Testis (tissue), 3 donors: Measurements from ENCODE around the gene GANC. TPM values are rescaled to one million over a fixed set of nuclear protein-coding genes. Genes with fewer than 3 reads are reported as not detected.

ENCODE experiments used
- DNase-seq: peaks from one replicate; pipeline ENCODE4 v3.0.0-alpha.2; 2019
- H3K27ac ChIP-seq, 2 donors: fragments of 200-600 bp; sonication (generic); one replicate each; pipeline ENCODE4 v1.5.1; 2019
- H3K27me3 ChIP-seq: fragments of 200-600 bp; sonication (generic); one replicate; pipeline ENCODE4 v1.5.1; 2019
- H3K36me3 ChIP-seq: fragments of 200-600 bp; sonication (generic); one replicate; pipeline ENCODE4 v1.5.1; 2017; ENCODE audit warnings: low read depth; ENCODE audit errors: missing control alignments
- H3K4me1 ChIP-seq: fragments of 200-600 bp; sonication (generic); one replicate; pipeline ENCODE4 v1.5.1; 2019
- H3K4me3 ChIP-seq, 2 donors: fragments of 200-600 bp; sonication (generic); one replicate each; pipeline ENCODE4 v1.5.1; 2017 to 2019
- H3K9me3 ChIP-seq: fragments of 200-600 bp; sonication (generic); one replicate; pipeline ENCODE4 v1.5.1; 2017
- CTCF ChIP-seq, 3 experiments: fragments of 450-650 bp in 2 of 3; fragments of 200-600 bp in 1 of 3; sonication (generic) in 1 of 3; IDR thresholded peaks; one replicate each; pipeline ENCODE4 v1.5.1; 2016 to 2019; ENCODE audit warnings: antibody characterized with exemption in 3 of 3, mild to moderate bottlenecking in 2 of 3, moderate library complexity in 1 of 3
- POLR2A ChIP-seq: fragments of 450-650 bp; IDR thresholded peaks from one replicate; pipeline ENCODE4 v1.6.1; 2017; ENCODE audit warnings: antibody characterized with exemption, mild to moderate bottlenecking, moderate library complexity
- WGBS, 2 donors: methylation state at CpG; one replicate each; pipeline ENCODE4 v1.1.5; 2018; 5-methylcytosine and 5-hydroxymethylcytosine counted together
- intact Hi-C: fragments of 100-400 bp; cut with DNase I; formaldehyde crosslinking; loops from one replicate; pipeline ENCODE4 v1.15.1; 2023; ENCODE audit warnings: low total_unique reads
- polyA plus RNA-seq: library from polyadenylated mRNA; stranded (reverse); fragments of 350-450 nt; fragmentation: Illumina TruSeq; extraction: RNeasy Lipid Tissue Mini Kit (QIAGEN cat#74804); gene quantifications from one replicate; pipeline ENCODE4 v1.2.3, GENCODE V29; 2014; ENCODE audit warnings: low read depth, low replicate concordance; ENCODE audit not compliant: insufficient read depth
- total RNA-seq, 2 donors: library from RNA; depleted of rRNA; stranded (reverse); fragments of >200 nt; gene quantifications; one replicate each; pipeline ENCODE4 v1.2.3, GENCODE V29; 2016

Gene GANC
- total and polyA plus RNA-seq, 3 donors from 2014 or later, result 37.6 to 63.4 (median 54.8) TPM

DNA sequence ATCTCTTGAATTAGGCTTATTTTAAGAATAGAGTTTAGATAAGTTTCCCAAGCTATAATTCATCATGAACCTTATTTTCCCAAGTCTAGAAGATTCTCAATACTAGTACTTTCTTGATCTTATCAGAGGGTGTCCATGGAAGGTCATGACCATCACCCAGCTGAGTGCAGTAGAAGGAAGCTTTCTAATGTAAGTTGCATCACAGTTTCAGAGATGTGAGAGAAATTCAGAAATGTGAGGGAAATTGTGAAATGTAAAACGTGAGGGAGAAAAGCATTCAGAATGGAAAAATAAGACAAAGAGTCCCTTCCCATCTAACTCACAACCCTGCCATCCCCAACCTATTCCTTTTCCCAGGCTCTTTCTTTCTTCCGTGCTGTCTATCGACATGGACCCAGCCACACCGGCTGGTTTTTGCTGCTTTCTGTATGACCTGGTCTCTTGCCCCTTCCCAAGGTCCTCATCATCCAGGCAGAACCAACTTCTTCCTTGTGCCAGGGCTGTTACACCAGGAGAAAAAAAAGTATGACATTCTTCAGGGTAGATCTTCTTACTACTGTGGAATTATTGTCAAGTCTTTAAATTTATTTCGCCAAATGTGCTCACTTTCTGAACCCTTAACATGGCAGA lies 93.0 kb downstream of the GANC start:
- TF ChIP-seq CTCF (IDR thresholded peaks at IDR 0.05), result no peak
- no peak for TF ChIP-seq POLR2A
- H3K4me1 ChIP-seq, result no peaks in the 10 kb centered on the region
- no peak for DNase-seq
- no peak overlapping the region for H3K4me3 ChIP-seq
- no peaks in the 10 kb centered on the region for H3K36me3 ChIP-seq
- no peaks in the 10 kb centered on the region for H3K9me3 ChIP-seq
- H3K27ac ChIP-seq, result no peak overlapping the region
- intact Hi-C loops, result no loop called here
- 89 to 90% methylated on average over 5 of the region's 5 CpGs for WGBS, 2 donors
- no peaks in the 10 kb centered on the region for H3K27me3 ChIP-seq

- no peaks in the 10 kb centered on the region for H3K27me3 ChIP-seq
- H3K9me3 ChIP-seq, result no peaks in the 10 kb centered on the region
- intact Hi-C loops, result no loop called here
- no peak for DNase-seq
- H3K36me3 ChIP-seq, result no peaks in the 10 kb centered on the region
- no peaks in the 10 kb centered on the region for H3K4me1 ChIP-seq
- no peak overlapping the region for H3K4me3 ChIP-seq
- TF ChIP-seq POLR2A (no peak), CTCF (IDR thresholded peaks at IDR 0.05) (no peak)
- 82 to 91% methylated on average over 4 to 5 of the region's 5 CpGs for WGBS, 2 donors
- no peak overlapping the region for H3K27ac ChIP-seq
Observed at GRCh38 chr15:42367041-42367440, 94.0 kb downstream of the GANC start.

DNA sequence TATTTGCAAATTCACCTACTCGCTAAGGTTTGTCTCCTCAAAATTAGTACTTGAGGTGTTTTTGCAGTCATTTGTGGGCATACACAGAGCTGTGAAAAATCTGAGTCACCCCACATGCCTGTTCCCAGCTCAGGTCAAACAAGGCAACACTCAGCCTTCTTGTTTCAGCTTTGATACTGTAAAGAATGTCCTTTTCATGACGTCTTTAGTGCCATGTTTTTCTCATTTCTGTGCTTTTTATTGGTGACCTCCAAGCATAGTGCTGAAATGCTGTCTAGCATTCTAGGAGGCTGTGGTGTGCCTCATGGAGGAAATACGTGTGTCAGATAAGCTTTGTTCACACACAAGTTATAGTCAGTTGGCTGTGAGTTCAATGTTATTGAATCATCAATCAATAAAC lies 95.1 kb downstream of the GANC start:
- no peak overlapping the region for H3K4me3 ChIP-seq
- WGBS, 2 donors, result 78 to 94% methylated on average over 3 of the region's 3 CpGs
- DNase-seq, result no peak
- no peaks in the 10 kb centered on the region for H3K27me3 ChIP-seq
- TF ChIP-seq POLR2A (no peak), CTCF (IDR thresholded peaks at IDR 0.05) (no peak)
- no peaks in the 10 kb centered on the region for H3K4me1 ChIP-seq
- H3K27ac ChIP-seq, result no peak overlapping the region
- no peaks in the 10 kb centered on the region for H3K9me3 ChIP-seq
- intact Hi-C loops, result no loop called here
- H3K36me3 ChIP-seq, result no peaks in the 10 kb centered on the region

DNA sequence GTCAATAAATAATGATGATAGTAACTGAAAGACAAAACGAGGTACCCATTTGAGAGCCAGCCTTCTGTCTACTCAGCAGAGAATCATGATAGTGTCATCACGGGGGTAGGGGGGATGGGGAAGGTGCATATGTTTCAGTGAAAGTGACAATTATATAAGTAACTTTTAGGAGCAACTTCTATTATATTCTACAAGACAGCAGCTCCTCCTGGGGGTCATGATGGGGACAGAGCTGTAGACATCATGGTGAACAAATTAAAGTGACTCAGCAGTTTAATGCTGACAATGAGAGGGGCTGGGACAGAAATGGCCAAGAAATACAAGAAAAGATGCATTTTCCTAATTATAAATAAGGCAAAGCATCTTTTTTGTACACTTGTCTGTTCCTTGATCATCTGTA lies 98.1 kb downstream of the GANC start:
- Histone ChIP-seq H3K27me3 (no peaks in the 10 kb centered on the region), H3K4me1 (no peaks in the 10 kb centered on the region), H3K9me3 (no peaks in the 10 kb centered on the region), H3K27ac (no peak overlapping the region), H3K36me3 (no peaks in the 10 kb centered on the region), H3K4me3 (no peak overlapping the region)
- intact Hi-C loops, result no loop called here
- TF ChIP-seq CTCF (IDR thresholded peaks at IDR 0.05) (no peak), POLR2A (no peak)
- no peak for DNase-seq
- WGBS, 2 donors, result 83 to 84% methylated on average over 2 of the region's 2 CpGs

- Histone ChIP-seq H3K36me3 (no peaks in the 10 kb centered on the region), H3K9me3 (no peaks in the 10 kb centered on the region), H3K27me3 (no peaks in the 10 kb centered on the region), H3K4me1 (no peaks in the 10 kb centered on the region), H3K27ac (no peak overlapping the region), H3K4me3 (no peak overlapping the region)
- 69 to 78% methylated on average over 1 of the region's 1 CpG for WGBS, 2 donors
- TF ChIP-seq CTCF (IDR thresholded peaks at IDR 0.05) (no peak), POLR2A (no peak)
- peak; percentile 74 for DNase-seq
- intact Hi-C loops, result no loop called here
Observed at GRCh38 chr15:42373274-42373673, 100.3 kb downstream of the GANC start.
